ENCODE measurements around the gene PDE9A.

PDE9A gene

GRCh38 chr21:42760951-42761751, 107.7 kb downstream of the PDE9A start:
- H3K4me3 ChIP-seq: no peak overlapping the region
- no peak overlapping the region for H3K27ac ChIP-seq

GRCh38 chr21:42761776-42762335, 108.4 kb downstream of the PDE9A start:
- Histone ChIP-seq H3K27ac (no peak overlapping the region), H3K4me3 (no peak overlapping the region)

- H3K27ac ChIP-seq: no peak overlapping the region
- H3K4me3 ChIP-seq: no peak overlapping the region
Measured at GRCh38 chr21:42763581-42764442, 110.4 kb downstream of the PDE9A start.

GRCh38 chr21:42764443-42764760, 111.0 kb downstream of the PDE9A start:
- Histone ChIP-seq H3K4me3 (no peak overlapping the region), H3K27ac (no peak overlapping the region)

- Histone ChIP-seq H3K27ac (no peak overlapping the region), H3K4me3 (no peak overlapping the region)
Measured at GRCh38 chr21:42764883-42765282, 111.5 kb downstream of the PDE9A start.

- H3K27ac ChIP-seq: no peak overlapping the region
- no peak overlapping the region for H3K4me3 ChIP-seq
Measured at GRCh38 chr21:42765656-42766055, 112.2 kb downstream of the PDE9A start.

GRCh38 chr21:42766739-42767560, 113.5 kb downstream of the PDE9A start:
- H3K4me3 ChIP-seq: no peak overlapping the region
- no peak overlapping the region for H3K27ac ChIP-seq

GRCh38 chr21:42767561-42767835, 114.1 kb downstream of the PDE9A start:
- no peak overlapping the region for H3K4me3 ChIP-seq
- H3K27ac ChIP-seq: no peak overlapping the region

- H3K27ac ChIP-seq: no peak overlapping the region
Measured at GRCh38 chr21:42768324-42769121, 115.1 kb downstream of the PDE9A start.

GRCh38 chr21:42769183-42769819, 115.9 kb downstream of the PDE9A start:
- H3K27ac ChIP-seq: no peak overlapping the region
- no peak overlapping the region for H3K4me3 ChIP-seq

More at GRCh38 chr21:42768324-42769121, 115.1 kb downstream of the PDE9A start:
- H3K4me3 ChIP-seq: no peak overlapping the region

- no peak overlapping the region for H3K27ac ChIP-seq
Measured at GRCh38 chr21:42769820-42770716, 116.6 kb downstream of the PDE9A start.

GRCh38 chr21:42770717-42771502, 117.5 kb downstream of the PDE9A start:
- H3K4me3 ChIP-seq: no peak overlapping the region
- no peak overlapping the region for H3K27ac ChIP-seq

More at GRCh38 chr21:42769820-42770716, 116.6 kb downstream of the PDE9A start:
- no peak overlapping the region for H3K4me3 ChIP-seq

GRCh38 chr21:42771503-42771805, 118.0 kb downstream of the PDE9A start:
- no peak overlapping the region for H3K4me3 ChIP-seq
- H3K27ac ChIP-seq: no peak overlapping the region

GRCh38 chr21:42775123-42775522, 121.7 kb downstream of the PDE9A start:
- Histone ChIP-seq H3K27ac (no peak overlapping the region), H3K4me3 (no peak overlapping the region)

GRCh38 chr21:42775891-42776290, 122.5 kb downstream of the PDE9A start:
- no peak overlapping the region for H3K27ac ChIP-seq
- H3K4me3 ChIP-seq: no peak overlapping the region

- H3K4me3 ChIP-seq: no peak overlapping the region
- H3K27ac ChIP-seq: no peak overlapping the region
Measured at GRCh38 chr21:42777064-42777756, 123.8 kb downstream of the PDE9A start.
